ENCODE results near the gene TPM4. TPM values are rescaled to one million over a fixed set of nuclear protein-coding genes. Genes with fewer than 3 reads are reported as not detected.

Gene TPM4
- total RNA-seq, 1 experiment from 2014 or later: 332 TPM

DNA sequence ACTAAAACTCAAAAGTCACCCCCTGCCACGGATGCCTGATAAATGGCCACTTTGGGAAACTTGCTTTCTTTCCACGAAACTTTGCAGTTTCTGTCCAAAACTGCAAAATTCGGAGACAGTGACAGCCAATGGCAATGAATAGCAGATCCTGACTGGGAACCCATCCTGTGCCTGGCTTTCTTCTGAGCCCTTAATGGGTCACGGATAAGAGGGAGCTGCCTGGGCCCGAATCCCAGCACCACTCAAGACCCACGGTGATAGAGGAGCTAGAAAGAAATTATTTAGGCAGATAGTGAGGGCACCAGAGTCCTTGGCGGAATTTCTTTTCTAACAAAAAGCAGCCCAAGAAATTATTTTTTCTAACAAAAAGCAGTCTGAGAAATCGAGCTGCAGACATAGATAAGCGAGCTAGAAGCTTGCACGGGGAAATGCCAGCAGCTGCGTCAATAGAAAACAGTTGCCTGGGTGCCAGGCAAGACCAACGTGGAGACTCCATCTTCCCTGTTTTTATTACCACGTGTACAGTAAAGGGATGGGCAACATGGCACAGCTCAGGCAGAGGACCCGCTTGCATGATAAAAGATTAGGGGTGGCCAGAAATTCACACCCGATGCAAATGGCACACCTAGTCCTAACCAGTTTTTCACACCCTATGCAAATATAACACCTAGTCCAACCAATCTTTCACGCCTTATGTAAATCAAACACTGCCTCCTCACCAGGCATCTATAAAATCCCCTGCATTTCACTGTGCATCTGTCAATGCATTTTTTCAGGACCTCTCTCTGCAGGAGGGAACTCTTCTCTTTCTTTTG, 60.1 kb downstream of the TPM4 start:
- in situ Hi-C loops (cut with HindIII; ENCODE audit: low pct_unique_long_range_greater_than_20kb, low sequenced_read_pairs): no loop called here
- DNase-seq (ENCODE audit: low read depth): no peak

DNA sequence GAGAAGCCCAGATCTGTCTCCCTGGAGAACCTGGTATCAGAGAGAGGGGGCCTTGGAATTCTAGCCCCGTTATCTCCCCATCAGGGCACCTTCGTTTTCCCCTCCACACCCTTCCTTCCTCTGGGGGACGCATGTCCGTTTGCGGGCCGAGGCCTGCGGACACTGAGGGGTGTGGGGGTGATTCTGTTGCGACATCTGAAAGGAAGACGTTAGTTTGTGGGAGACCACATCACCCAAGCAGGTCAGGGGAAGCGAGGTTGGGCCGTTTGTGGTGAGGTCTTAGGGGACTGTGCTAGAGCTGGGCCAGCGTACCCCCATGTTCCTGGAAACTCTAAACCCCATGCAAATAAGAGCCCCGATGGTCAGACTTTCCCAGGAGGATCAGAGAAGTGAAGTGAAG, 63.5 kb downstream of the TPM4 start:
- in situ Hi-C loops (cut with HindIII; ENCODE audit: low pct_unique_long_range_greater_than_20kb, low sequenced_read_pairs): no loop called here
- DNase-seq (ENCODE audit: low read depth): no peak

DNA sequence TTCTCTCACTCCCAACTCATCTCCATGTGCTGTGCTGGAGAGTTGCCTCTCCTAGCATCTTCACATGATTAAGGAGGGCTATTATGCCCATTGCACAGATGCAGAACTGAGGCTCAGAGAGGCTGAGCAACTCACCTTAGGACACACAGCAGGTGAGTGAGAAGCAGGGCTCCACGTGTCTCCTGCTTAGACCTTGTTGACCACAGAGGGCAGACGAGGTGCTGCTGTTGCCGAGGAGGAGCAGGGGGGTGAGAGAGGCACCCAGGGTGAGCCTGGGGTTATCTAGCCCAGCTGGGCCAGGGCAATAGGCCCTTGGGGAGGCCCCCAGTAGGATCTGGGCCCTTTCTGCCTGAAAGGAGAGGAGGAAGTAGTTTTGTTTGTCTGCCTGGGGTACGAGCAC, 64.7 kb downstream of the TPM4 start:
- DNase-seq (ENCODE audit: low read depth): no peak
- in situ Hi-C loops (cut with HindIII; ENCODE audit: low pct_unique_long_range_greater_than_20kb, low sequenced_read_pairs): no loop called here

DNA sequence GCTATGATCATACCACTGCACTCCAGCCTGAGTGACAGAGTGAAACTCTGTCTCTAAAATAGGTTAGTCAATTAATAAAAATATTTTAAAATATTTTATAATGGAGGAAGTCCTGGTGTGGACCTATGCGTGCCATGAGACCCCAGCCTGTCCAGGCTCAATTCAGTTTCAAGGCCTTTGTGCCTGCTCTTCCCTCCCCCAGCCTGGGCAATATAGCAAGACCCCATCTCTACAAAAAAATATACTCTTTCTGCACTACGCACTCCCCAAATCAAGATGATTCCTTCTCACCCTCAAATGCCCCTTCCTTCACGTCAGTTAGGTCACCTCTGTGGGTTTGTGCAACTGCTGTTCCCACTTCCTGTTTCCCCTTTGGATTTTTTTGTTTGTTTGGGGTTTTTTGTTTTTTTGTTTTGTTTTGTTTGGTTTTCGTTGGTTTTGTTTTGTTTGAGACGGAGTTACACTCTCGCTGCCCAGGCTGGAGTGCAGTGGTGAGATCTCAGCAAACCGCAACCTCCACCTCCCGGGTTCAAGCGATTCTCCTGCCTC, 65.8 kb downstream of the TPM4 start:
- in situ Hi-C loops (cut with HindIII; ENCODE audit: low pct_unique_long_range_greater_than_20kb, low sequenced_read_pairs): no loop called here
- no peak for DNase-seq (ENCODE audit: low read depth)

DNA sequence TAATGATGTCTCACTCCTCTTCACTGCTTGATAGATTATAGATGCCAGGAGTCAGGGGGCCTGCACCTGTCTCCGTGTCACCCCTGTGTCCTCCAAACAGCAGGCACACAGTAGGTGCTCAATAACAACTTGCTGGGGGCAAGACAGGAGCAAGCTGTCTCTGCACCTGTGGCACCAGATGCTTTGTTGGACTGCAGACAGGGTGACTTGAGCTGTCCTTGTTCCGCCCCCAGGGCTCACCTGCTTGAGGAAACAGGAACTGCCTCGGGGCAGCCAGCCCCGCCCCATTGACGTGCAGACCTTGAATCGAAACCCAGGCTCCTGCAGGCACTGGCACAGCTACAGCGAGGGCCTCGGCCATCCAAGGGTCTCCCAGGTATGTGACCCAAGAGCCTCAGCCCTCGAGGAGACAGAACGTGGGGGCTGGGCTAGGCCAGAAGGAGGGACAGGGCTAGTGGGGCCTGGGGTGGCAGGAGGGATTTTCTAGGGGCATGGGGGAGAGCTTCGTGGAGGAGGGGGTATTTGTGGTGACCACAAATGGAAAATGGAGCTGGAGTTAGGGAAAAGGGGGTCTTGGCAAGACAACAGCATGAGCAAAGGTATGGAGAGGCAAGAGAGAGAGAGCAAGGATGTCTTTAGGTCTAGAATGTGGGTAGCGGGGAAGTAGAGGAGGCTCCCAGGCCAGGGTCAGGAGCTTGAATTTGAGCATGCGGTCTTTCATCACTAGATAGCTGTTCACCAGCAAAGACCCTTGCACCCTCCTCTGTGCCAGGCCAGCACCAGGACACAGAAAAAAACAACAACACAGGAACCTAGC, 67.3 kb downstream of the TPM4 start, which contains the start of gene HSH2D:
Gene HSH2D (plus strand): TSS at position 287 of the 817 bp plus-strand sequence. CDS start 5,066 bp downstream, outside the sequence.
- in situ Hi-C loops (cut with HindIII; ENCODE audit: low pct_unique_long_range_greater_than_20kb, low sequenced_read_pairs): no loop called here
- no peak for DNase-seq (ENCODE audit: low read depth)

GRCh38 chr19:16144216-16144581, 67.9 kb downstream of the TPM4 start:
- in situ Hi-C loops (cut with HindIII; ENCODE audit: low pct_unique_long_range_greater_than_20kb, low sequenced_read_pairs): no loop called here
- DNase-seq (ENCODE audit: low read depth): no peak

DNA sequence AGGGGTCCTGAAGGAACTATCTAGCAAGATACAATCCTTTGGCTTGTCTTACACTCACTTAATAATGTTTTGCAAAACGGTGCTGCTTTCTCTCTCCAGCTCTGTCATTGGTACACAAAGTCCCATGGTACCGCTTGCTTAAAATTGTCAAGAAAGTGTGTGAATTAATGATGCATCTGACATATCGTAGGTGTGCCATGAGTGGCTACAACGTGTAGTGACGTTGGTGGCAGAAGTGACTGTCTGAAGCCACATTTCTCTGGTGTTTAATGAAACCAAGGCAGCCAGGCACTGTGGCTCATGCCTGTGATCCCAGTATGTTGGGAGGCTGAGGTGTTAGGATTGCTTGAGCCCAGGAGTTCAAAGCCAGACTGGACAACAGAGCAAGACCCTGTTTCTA, 69.8 kb downstream of the TPM4 start:
- no peak for DNase-seq (ENCODE audit: low read depth)
- in situ Hi-C loops (cut with HindIII; ENCODE audit: low pct_unique_long_range_greater_than_20kb, low sequenced_read_pairs): no loop called here

GRCh38 chr19:16148443-16149229, 72.3 kb downstream of the TPM4 start:
- DNase-seq (ENCODE audit: low read depth): no peak
- in situ Hi-C loops (cut with HindIII; ENCODE audit: low pct_unique_long_range_greater_than_20kb, low sequenced_read_pairs): no loop called here

Other genes starting within 250 kb of the TPM4 start
- not detected in 2 replicates for gene CYP4F2, start 178.4 kb upstream of the TPM4 start, total RNA-seq (2014; rRNA removed; shearing (Covaris generic); ENCODE audit: low replicate concordance)
- 259 and 272 TPM in 2 replicates for gene CYP4F11, start 142.0 kb upstream of the TPM4 start, total RNA-seq (2014; rRNA removed; shearing (Covaris generic); ENCODE audit: low replicate concordance)
- gene OR10H4, start 127.5 kb upstream of the TPM4 start, total RNA-seq (2014; rRNA removed; shearing (Covaris generic); ENCODE audit: low replicate concordance): not detected in 2 replicates
- gene RAB8A, start 35.4 kb downstream of the TPM4 start, total RNA-seq (2014; rRNA removed; shearing (Covaris generic); ENCODE audit: low replicate concordance): 72.2 and 122 TPM in 2 replicates
- gene HSH2D, start 67.2 kb downstream of the TPM4 start, total RNA-seq (2014; rRNA removed; shearing (Covaris generic); ENCODE audit: low replicate concordance): not detected in 2 replicates
- gene CIB3, start 97.0 kb downstream of the TPM4 start, total RNA-seq (2014; rRNA removed; shearing (Covaris generic); ENCODE audit: low replicate concordance): 7.3 TPM in 1 of 2 replicates, not detected in the other
- 140 and 164 TPM in 2 replicates for gene FAM32A, start 108.9 kb downstream of the TPM4 start, total RNA-seq (2014; rRNA removed; shearing (Covaris generic); ENCODE audit: low replicate concordance)
- gene AP1M1, start 121.4 kb downstream of the TPM4 start, total RNA-seq (2014; rRNA removed; shearing (Covaris generic); ENCODE audit: low replicate concordance): 80.8 and 81.6 TPM in 2 replicates
- gene KLF2, start 248.3 kb downstream of the TPM4 start, total RNA-seq (2014; rRNA removed; shearing (Covaris generic); ENCODE audit: low replicate concordance): 0.55 and 3.0 TPM in 2 replicates

All from Caki2 (cell line).